IMR-90 (cell line): ENCODE data around the gene KRTAP5-10.
"Not testable (repeated sequence)": the region's sequence is repeated elsewhere in the genome, so short reads cannot be mapped to it uniquely, and the experiment has no call there.

Experiments used
- BHLHE40 ChIP-seq: fragments of 150-350 bp; IDR thresholded peaks from 2 replicates; pipeline ENCODE4 v1.6.1; 2016; ENCODE audit warnings: mild to moderate bottlenecking, low read depth, low read length
- CEBPB ChIP-seq: IDR thresholded peaks from 2 replicates; pipeline ENCODE4 v1.6.1; 2012; ENCODE audit warnings: low read depth, low read length, improper control_type of control experiment
- CHD1 ChIP-seq: IDR thresholded peaks from 2 replicates; pipeline ENCODE4 v1.6.1; 2012; ENCODE audit warnings: low read depth, low read length, improper control_type of control experiment
- CTCF ChIP-seq: conservative IDR thresholded peaks from 2 replicates; pipeline ENCODE4 v1.5.1; 2012; ENCODE audit warnings: mild to moderate bottlenecking, low read depth, low read length, improper control_type of control experiment
- FOS ChIP-seq: fragments of 150-350 bp; IDR thresholded peaks from 2 replicates; pipeline ENCODE4 v1.6.1; 2016; ENCODE audit warnings: low read depth, low read length
- MAZ ChIP-seq: IDR thresholded peaks from 2 replicates; pipeline ENCODE4 v1.6.1; 2012; ENCODE audit warnings: low read depth, mild to moderate bottlenecking, low read length, improper control_type of control experiment, moderate library complexity, borderline replicate concordance
- MXI1 ChIP-seq: IDR thresholded peaks from 2 replicates; pipeline ENCODE4 v1.6.1; 2012; ENCODE audit warnings: low read depth, mild to moderate bottlenecking, low read length, moderate library complexity, borderline replicate concordance
- POLR2A ChIP-seq: IDR thresholded peaks from 2 replicates; pipeline ENCODE4 v1.6.1; 2012; ENCODE audit warnings: mild to moderate bottlenecking, low read depth, low read length
- RAD21 ChIP-seq: IDR thresholded peaks from 2 replicates; pipeline ENCODE4 v1.6.1; 2012; ENCODE audit warnings: low read length, improper control_type of control experiment
- RFX5 ChIP-seq: IDR thresholded peaks from 2 replicates; pipeline ENCODE4 v1.8.0; 2012; ENCODE audit warnings: low read depth, mild to moderate bottlenecking, low read length, moderate library complexity
- SMC3 ChIP-seq: fragments of 150-350 bp; IDR thresholded peaks from 2 replicates; pipeline ENCODE4 v1.6.1; 2016; ENCODE audit warnings: low read depth, mild to moderate bottlenecking, antibody characterized with exemption, low read length, moderate library complexity
- USF2 ChIP-seq: fragments of 150-350 bp; IDR thresholded peaks from 2 replicates; pipeline ENCODE4 v1.6.1; 2017; ENCODE audit warnings: mild to moderate bottlenecking, antibody characterized with exemption, low read length, low read depth

GRCh38 chr11:71615003-71615402 lies 49.6 kb downstream of the KRTAP5-10 start:
- not testable (repeated sequence) for TF ChIP-seq SMC3, CTCF, POLR2A, CEBPB, RFX5, MXI1, RAD21, USF2, CHD1, MAZ, FOS, BHLHE40
